AG04449 (cell line): ENCODE data around the gene ACTN3.
"Not testable (repeated sequence)": the region's sequence is repeated elsewhere in the genome, so short reads cannot be mapped to it uniquely, and the experiment has no call there.

Source experiments
- CTCF ChIA-PET: fragments of 350-600 bp; formaldehyde crosslinking; extraction: SDS; loops from one replicate; lab custom pipeline; 2021; ENCODE audit warnings: antibody characterized with exemption; lab: Yijun Ruan, JAX
- POLR2A ChIA-PET: fragments of 400-600, 350-600 bp; formaldehyde crosslinking; extraction: SDS; loops from one replicate; lab custom pipeline; 2020; ENCODE audit warnings: antibody characterized with exemption, inconsistent platforms; lab: Yijun Ruan, JAX
- DNase-seq: peaks from one replicate; pipeline ENCODE4 v3.0.0-alpha.2; 2010; ENCODE audit warnings: low read depth, low spot score
- H3K4me3 ChIP-seq: 2 replicates; pipeline ENCODE4 v1.5.1; 2011; ENCODE audit warnings: low read depth, mild to moderate bottlenecking, control low read depth, low read length
- CTCF ChIP-seq: IDR thresholded peaks from one replicate; pipeline ENCODE4 v1.5.1; 2011; ENCODE audit warnings: mild to moderate bottlenecking, moderate library complexity, low read length, control low read depth, inconsistent platforms; ENCODE audit not compliant: insufficient read depth; ENCODE audit errors: missing control alignments

Gene ACTN3

DNA sequence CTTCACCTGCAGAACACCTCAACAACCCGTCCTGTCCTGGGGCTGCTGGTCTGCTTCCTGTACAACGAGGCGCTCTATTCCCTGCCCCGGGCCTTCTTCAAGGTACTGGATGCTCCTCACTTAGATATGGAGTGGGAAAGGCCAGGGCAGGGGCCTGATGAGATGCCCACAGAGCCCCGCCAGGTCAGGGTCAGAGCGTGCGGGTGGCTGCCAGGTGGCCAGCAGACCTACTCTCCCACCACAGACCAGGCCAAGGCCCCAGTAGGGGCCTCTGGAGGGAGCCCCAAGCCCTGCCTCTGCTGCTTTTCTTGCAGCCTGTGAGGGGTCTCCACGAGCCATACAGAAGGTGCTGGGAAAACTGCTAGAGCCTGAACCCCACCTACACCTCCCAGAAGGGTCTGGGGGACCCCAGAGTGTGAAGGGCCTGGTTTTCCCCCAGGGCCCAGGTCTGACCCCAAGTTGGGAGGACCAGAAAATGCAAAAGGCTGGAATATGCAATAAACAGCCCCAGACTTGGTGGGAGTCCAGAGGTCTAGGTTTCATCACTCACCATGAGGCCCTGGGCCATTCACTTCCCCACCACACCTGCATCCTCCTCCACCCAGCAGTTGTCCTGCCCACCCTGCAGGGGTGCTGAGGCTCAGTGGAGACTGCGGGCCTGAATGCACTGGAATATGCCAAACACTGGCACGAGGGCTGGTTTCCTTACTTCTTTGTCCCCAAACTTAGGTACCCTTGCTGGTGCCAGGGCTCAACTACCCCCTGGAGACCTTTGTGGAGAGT, 15.6 kb upstream of the ACTN3 start:
- DNase-seq: no peak
- ChIA-PET CTCF (interaction anchor here (1.2 kb wide), 1 partner anchor 12 kb away, joined by 3 read pairs; no protein-coding TSS in a partner anchor), POLR2A (no interaction called here)
- no peak for TF ChIP-seq CTCF
- H3K4me3 ChIP-seq: no peak overlapping the region

- POLR2A ChIA-PET: no interaction called here
- TF ChIP-seq CTCF: no peak
- H3K4me3 ChIP-seq: no peak overlapping the region
- CTCF ChIA-PET: no interaction called here
- DNase-seq: no peak
These were observed 14.9 kb upstream of the ACTN3 start for GRCh38 chr11:66531841-66532240.

- no peak for TF ChIP-seq CTCF
- ChIA-PET POLR2A (no interaction called here), CTCF (interaction anchor here (1.2 kb wide), 1 partner anchor 94 kb away, joined by 3 read pairs; the partner anchor contains the start of gene MRPL11)
- DNase-seq: no peak
- H3K4me3 ChIP-seq: no peak overlapping the region
These were observed 13.9 kb upstream of the ACTN3 start for GRCh38 chr11:66532784-66533183.

DNA sequence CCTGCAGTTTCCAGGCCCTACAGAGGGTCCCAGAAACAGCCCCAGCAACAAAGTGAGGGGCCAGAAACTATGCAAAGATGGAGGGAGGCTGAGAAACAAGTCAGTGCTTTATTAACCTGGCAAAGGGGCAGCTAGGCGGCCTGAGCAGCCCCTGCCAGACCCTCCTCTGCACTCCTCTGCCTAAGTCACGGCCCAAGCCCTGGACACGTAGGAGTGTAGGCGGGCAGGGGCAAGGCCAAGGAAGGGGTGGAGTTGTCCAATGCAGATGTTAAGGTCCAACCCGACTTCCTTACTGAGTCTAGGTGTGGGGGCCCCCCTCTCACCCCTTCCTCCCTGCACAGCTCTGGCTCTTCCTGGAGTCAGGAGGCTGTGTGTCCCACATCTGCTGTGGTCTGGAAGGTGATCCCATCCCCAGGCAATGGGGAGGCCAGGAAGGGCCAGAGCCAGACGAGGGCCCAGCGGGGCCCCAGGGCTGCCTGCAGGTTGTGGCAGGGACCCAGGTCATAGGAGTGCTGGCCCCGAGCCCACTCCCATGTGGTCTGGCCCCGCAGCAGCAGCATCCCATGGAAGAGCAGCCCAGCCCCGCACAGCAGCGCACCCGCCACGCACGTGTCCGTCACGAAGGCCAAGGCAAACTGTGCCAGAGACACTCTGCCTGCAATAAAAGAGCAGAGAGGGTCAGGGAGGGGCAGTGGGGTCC, 7.4 kb upstream of the ACTN3 start:
- no peak for DNase-seq
- ChIA-PET CTCF (no interaction called here), POLR2A (no interaction called here)
- H3K4me3 ChIP-seq: no peak overlapping the region
- no peak for TF ChIP-seq CTCF

- POLR2A ChIA-PET: no interaction called here
- CTCF ChIA-PET: no interaction called here
- TF ChIP-seq CTCF: no peak
- no peak for DNase-seq
- no peak overlapping the region for H3K4me3 ChIP-seq
These were observed 6.9 kb upstream of the ACTN3 start for GRCh38 chr11:66539870-66540213.

DNA sequence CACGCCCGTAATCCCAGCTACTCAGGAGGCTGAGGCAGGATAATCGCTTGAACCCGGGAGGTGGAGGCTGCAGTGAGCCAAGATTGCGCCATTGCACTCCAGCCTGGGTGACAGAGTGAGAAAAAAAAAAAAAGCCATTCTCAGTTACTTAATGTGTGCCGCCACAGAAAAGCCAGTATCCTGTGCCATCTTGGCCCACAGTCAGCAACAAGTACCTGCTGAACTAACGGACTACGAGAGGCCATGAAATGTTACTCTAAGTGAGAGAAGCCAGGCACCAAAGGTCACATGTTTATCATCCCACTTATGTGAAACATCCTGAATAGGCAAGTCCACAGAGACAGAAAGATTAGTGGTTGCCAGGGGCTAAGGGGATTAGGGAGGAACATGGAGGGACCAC, 6.1 kb upstream of the ACTN3 start:
- DNase-seq, POLR2A ChIA-PET, CTCF ChIA-PET, H3K4me3 ChIP-seq: not testable (repeated sequence)
